Astrocyte (in vitro differentiated cells and primary cell): Measurements from ENCODE around the gene HSPB3. TPM values are rescaled to one million over a fixed set of nuclear protein-coding genes. Genes with fewer than 3 reads are reported as not detected.
A peak's percentile ranks its signal among the peaks of the same experiment; 100 is the strongest.
"Not testable (repeated sequence)": the region's sequence is repeated elsewhere in the genome, so short reads cannot be mapped to it uniquely, and the experiment has no call there.

ENCODE experiments used
- DNase-seq: peaks from one replicate; pipeline ENCODE4 v3.0.0-alpha.2; 2010; ENCODE audit warnings: low read depth
- FAIRE-seq: peaks from 2 replicates; lab custom pipeline; 2011; peaks lifted over from hg19 to GRCh38; lab: Jason Lieb, UNC
- H2AFZ ChIP-seq: 2 replicates; pipeline ENCODE4 v1.6.0; 2012; ENCODE audit warnings: low read depth, low read length, inconsistent platforms
- H3K27ac ChIP-seq: 2 replicates; pipeline ENCODE4 v1.5.1; 2011; ENCODE audit warnings: low read depth, low read length, inconsistent platforms
- H3K27me3 ChIP-seq: 2 replicates; pipeline ENCODE4 v1.6.0; 2011; ENCODE audit warnings: low read length, inconsistent platforms; ENCODE audit not compliant: insufficient read depth
- H3K36me3 ChIP-seq: 2 replicates; pipeline ENCODE4 v1.5.1; 2011; ENCODE audit warnings: low read length, inconsistent platforms; ENCODE audit not compliant: insufficient read depth
- H3K4me1 ChIP-seq: 2 replicates; pipeline ENCODE4 v1.5.1; 2011; ENCODE audit warnings: low read length, inconsistent platforms; ENCODE audit not compliant: insufficient read depth
- H3K4me2 ChIP-seq: 2 replicates; pipeline ENCODE4 v1.6.0; 2012; ENCODE audit warnings: low read length, inconsistent platforms
- H3K4me3 ChIP-seq: 2 replicates; pipeline ENCODE4 v1.5.1; 2011; ENCODE audit warnings: low read depth, mild to moderate bottlenecking, low read length, inconsistent platforms; ENCODE audit not compliant: insufficient read depth
- H3K79me2 ChIP-seq: 2 replicates; pipeline ENCODE4 v1.6.0; 2012; ENCODE audit warnings: mild to moderate bottlenecking, low read length, inconsistent platforms; ENCODE audit not compliant: insufficient read depth
- H3K9ac ChIP-seq: 2 replicates; pipeline ENCODE4 v1.6.0; 2012; ENCODE audit warnings: mild to moderate bottlenecking, low read length, inconsistent platforms
- H3K9me3 ChIP-seq: 2 replicates; pipeline ENCODE4 v1.5.1; 2012; ENCODE audit warnings: low read depth, mild to moderate bottlenecking, low read length, inconsistent platforms; ENCODE audit not compliant: insufficient read depth
- H4K20me1 ChIP-seq: 2 replicates; pipeline ENCODE4 v1.6.0; 2012; ENCODE audit warnings: low read length, inconsistent platforms; ENCODE audit not compliant: insufficient read depth
- H3K27ac Mint-ChIP-seq: one replicate; pipeline ENCODE4 v1.8.0; 2021; ENCODE audit warnings: mild to moderate bottlenecking, mixed read lengths; ENCODE audit not compliant: unreplicated experiment
- H3K27me3 Mint-ChIP-seq: one replicate; pipeline ENCODE4 v1.8.0; 2021; ENCODE audit warnings: low read depth, mixed read lengths; ENCODE audit not compliant: unreplicated experiment
- H3K36me3 Mint-ChIP-seq: one replicate; pipeline ENCODE4 v1.8.0; 2021; ENCODE audit warnings: low read depth, mixed read lengths; ENCODE audit not compliant: unreplicated experiment
- H3K4me1 Mint-ChIP-seq: one replicate; pipeline ENCODE4 v1.8.0; 2021; ENCODE audit warnings: low read depth, mixed read lengths; ENCODE audit not compliant: unreplicated experiment
- H3K4me3 Mint-ChIP-seq: one replicate; pipeline ENCODE4 v1.8.0; 2021; ENCODE audit warnings: mild to moderate bottlenecking, moderate library complexity, mixed read lengths; ENCODE audit not compliant: unreplicated experiment
- H3K9me3 Mint-ChIP-seq: one replicate; pipeline ENCODE4 v1.8.0; 2021; ENCODE audit warnings: mild to moderate bottlenecking, mixed read lengths; ENCODE audit not compliant: unreplicated experiment
- EZH2 ChIP-seq: IDR thresholded peaks from 2 replicates; pipeline ENCODE4 v1.6.1; 2012; ENCODE audit warnings: mild to moderate bottlenecking, low read length, inconsistent platforms; ENCODE audit not compliant: insufficient read depth
- total RNA-seq: library from RNA; stranded (reverse); gene quantifications from 2 replicates; pipeline ENCODE4 v1.2.1, GENCODE V29; 2021
- TF ChIP-seq, protein P1 (sequence below): IDR thresholded peaks from 2 replicates; pipeline ENCODE4 v1.5.1; 2011; ENCODE audit warnings: low read depth, mild to moderate bottlenecking, inconsistent platforms, low read length, moderate library complexity; ENCODE audit not compliant: insufficient read depth

Gene HSPB3
- total RNA-seq, 1 donor from 2014 or later, result not detected

DNA sequence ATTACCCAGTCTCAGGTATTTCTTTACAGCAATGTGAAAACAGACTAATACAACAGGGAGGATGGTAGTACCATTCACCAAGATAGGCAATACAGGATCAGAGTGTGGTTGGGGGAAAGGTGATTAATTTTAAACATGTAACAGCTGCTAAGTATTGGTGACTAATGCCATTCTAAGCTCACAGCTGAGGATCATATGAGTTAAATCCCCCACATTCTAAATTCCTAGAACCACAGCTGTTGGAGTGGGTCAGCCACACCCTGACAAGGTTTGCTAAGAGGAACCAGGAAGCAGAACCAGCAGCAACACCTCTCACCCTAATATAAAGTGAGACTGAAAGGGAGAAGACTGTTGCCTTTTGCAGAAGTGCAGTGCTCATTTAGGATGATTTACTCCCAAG lies 24.8 kb downstream of the HSPB3 start:
- TF ChIP-seq, protein P1, sequence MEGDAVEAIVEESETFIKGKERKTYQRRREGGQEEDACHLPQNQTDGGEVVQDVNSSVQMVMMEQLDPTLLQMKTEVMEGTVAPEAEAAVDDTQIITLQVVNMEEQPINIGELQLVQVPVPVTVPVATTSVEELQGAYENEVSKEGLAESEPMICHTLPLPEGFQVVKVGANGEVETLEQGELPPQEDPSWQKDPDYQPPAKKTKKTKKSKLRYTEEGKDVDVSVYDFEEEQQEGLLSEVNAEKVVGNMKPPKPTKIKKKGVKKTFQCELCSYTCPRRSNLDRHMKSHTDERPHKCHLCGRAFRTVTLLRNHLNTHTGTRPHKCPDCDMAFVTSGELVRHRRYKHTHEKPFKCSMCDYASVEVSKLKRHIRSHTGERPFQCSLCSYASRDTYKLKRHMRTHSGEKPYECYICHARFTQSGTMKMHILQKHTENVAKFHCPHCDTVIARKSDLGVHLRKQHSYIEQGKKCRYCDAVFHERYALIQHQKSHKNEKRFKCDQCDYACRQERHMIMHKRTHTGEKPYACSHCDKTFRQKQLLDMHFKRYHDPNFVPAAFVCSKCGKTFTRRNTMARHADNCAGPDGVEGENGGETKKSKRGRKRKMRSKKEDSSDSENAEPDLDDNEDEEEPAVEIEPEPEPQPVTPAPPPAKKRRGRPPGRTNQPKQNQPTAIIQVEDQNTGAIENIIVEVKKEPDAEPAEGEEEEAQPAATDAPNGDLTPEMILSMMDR, result no peak
- no peak for TF ChIP-seq EZH2
- H3K9me3 Mint-ChIP-seq, result no peaks in the 10 kb centered on the region

DNA sequence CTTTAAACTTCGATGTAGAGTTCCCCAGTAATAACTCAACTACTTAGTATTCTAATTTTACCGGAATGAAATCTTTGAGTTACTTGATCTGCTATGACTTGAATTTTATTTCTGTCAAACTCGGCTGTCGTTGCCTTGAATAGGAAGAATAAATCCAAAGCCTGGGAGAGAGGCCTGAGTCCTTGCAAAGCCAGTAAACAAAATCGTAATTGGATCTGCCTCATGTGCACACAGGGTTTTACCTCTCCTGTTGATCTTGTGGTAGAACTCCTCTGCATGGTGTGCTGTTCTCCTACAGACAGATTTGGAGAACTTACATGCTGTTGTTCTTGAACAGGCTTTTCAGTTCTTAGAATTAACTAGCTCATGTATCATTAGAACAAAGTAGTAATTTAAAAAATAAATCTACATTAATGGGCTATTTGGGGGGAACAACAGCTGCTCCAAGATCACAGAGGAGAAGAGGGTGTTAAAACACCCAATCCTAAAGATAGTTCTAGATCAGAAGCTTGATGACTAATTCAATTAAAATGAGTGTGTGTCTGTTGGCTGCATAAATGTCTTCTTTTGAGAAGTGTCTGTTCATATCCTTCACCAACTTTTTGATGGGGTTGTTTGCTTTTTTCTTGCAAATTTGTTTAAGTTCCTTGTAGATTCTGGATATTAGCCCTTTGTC lies 28.9 kb downstream of the HSPB3 start:
- Histone ChIP-seq H3K4me1 (no peaks in the 10 kb centered on the region), H3K4me2 (no peak overlapping the region), H3K27me3 (peaks cover 2% of the 10 kb centered on the region), H3K27ac (no peak overlapping the region), H3K9me3 (no peaks in the 10 kb centered on the region), H3K79me2 (no peaks in the 10 kb centered on the region), H4K20me1 (no peaks in the 10 kb centered on the region), H3K4me3 (no peak overlapping the region), H3K9ac (no peak overlapping the region), H3K36me3 (no peaks in the 10 kb centered on the region), H2AFZ (no peak overlapping the region)
- Mint-ChIP-seq H3K4me3 (no peak overlapping the region), H3K4me1 (peaks cover 11% of the 10 kb centered on the region), H3K9me3 (no peaks in the 10 kb centered on the region), H3K27me3 (peaks cover 4% of the 10 kb centered on the region), H3K27ac (no peak overlapping the region), H3K36me3 (no peaks in the 10 kb centered on the region)
- DNase-seq (no peak), FAIRE-seq (no peak)
- no peak for TF ChIP-seq EZH2
- TF ChIP-seq, protein P1, result no peak

More for the DNA sequence above, 24.8 kb downstream of the HSPB3 start:
- peaks cover 5% of the 10 kb centered on the region for H3K27me3 Mint-ChIP-seq
- H3K36me3 Mint-ChIP-seq, result no peaks in the 10 kb centered on the region
- no peak overlapping the region for H3K4me3 Mint-ChIP-seq
- DNase-seq (peak; percentile 35), FAIRE-seq (no peak)
- no peaks in the 10 kb centered on the region for H3K9me3 ChIP-seq
- no peak overlapping the region for H3K9ac ChIP-seq
- H3K27ac Mint-ChIP-seq, result no peak overlapping the region
- no peaks in the 10 kb centered on the region for H3K4me1 ChIP-seq
- H3K4me1 Mint-ChIP-seq, result peaks cover 11% of the 10 kb centered on the region
- H3K4me3 ChIP-seq, result no peak overlapping the region
- no peak overlapping the region for H3K27ac ChIP-seq
- H2AFZ ChIP-seq, result no peak overlapping the region
- H3K4me2 ChIP-seq, result no peak overlapping the region
- H4K20me1 ChIP-seq, result no peaks in the 10 kb centered on the region
- H3K27me3 ChIP-seq, result peaks cover 2% of the 10 kb centered on the region
- H3K79me2 ChIP-seq, result no peaks in the 10 kb centered on the region
- no peaks in the 10 kb centered on the region for H3K36me3 ChIP-seq

DNA sequence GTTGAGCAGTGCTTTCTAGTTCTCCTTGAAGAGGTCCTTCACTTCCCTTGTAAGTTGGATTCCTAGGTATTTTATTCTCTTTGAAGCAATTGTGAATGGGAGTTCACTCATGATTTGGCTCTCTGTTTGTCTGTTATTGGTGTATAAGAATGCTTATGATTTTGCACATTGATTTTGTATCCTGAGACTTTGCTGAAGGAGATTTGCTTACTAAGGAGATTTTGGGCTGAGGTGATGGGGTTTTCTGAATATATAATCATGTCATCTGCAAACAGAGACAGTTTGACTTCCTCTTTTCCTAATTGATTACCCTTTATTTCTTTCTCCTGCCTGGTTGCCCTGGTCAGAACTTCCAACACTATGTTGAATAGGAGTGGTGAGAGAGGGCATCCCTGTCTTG lies 30.2 kb downstream of the HSPB3 start:
- H3K9me3 Mint-ChIP-seq, H3K4me1 ChIP-seq, H4K20me1 ChIP-seq, H3K9ac ChIP-seq, H3K79me2 ChIP-seq, H3K4me3 ChIP-seq, H3K27ac Mint-ChIP-seq, H3K4me3 Mint-ChIP-seq, DNase-seq, H3K27me3 Mint-ChIP-seq, H3K4me2 ChIP-seq, H3K36me3 Mint-ChIP-seq, H2AFZ ChIP-seq, H3K4me1 Mint-ChIP-seq, FAIRE-seq, H3K27me3 ChIP-seq, H3K36me3 ChIP-seq, H3K27ac ChIP-seq, H3K9me3 ChIP-seq: not testable (repeated sequence)

DNA sequence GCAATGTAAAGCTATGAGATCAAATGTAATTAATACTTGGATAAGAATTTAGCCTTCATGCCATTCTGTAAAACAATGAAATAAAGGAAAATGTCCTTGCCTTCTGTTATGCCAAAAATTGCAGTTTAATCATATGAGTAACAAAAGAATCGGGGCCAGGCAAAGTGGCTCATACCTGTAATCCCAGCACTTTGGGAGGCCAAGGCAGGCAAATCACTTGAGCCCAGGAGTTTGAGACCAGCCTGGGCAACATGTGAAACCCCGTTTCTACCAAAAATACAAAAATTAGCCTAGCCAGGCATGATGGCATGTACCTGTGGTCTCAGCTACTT lies 34.1 kb downstream of the HSPB3 start:
- not testable (repeated sequence) for H3K4me1 Mint-ChIP-seq, H3K36me3 Mint-ChIP-seq

More for the DNA sequence above, 34.1 kb downstream of the HSPB3 start:
- H4K20me1 ChIP-seq, H3K9ac ChIP-seq, H3K4me2 ChIP-seq, H3K4me3 ChIP-seq, H3K27me3 ChIP-seq, DNase-seq, H3K36me3 ChIP-seq, FAIRE-seq, H3K4me1 ChIP-seq, H3K9me3 Mint-ChIP-seq, H3K27ac Mint-ChIP-seq, H3K4me3 Mint-ChIP-seq, H3K9me3 ChIP-seq, H3K27me3 Mint-ChIP-seq, H2AFZ ChIP-seq, H3K27ac ChIP-seq, H3K79me2 ChIP-seq: not testable (repeated sequence)
